Stomach smooth muscle (tissue), 2 donors: ENCODE measurements around the gene CPA4.

Experiments
- H3K27ac ChIP-seq: one replicate; pipeline ENCODE4 v1.7.0; 2013; ENCODE audit warnings: mild to moderate bottlenecking, low read length, inconsistent platforms
- H3K27me3 ChIP-seq, 2 donors: one replicate each; pipeline ENCODE4 v1.7.0; 2013; ENCODE audit warnings: low read length in 2 of 2; ENCODE audit not compliant: insufficient read depth in 2 of 2, control insufficient read depth in 1 of 2
- H3K36me3 ChIP-seq, 2 donors: one replicate each; pipeline ENCODE4 v1.7.0; 2013; ENCODE audit warnings: low read length in 2 of 2; ENCODE audit not compliant: control insufficient read depth in 2 of 2, insufficient read depth in 2 of 2
- H3K4me1 ChIP-seq: one replicate; pipeline ENCODE4 v1.7.0; 2013; ENCODE audit warnings: low read length; ENCODE audit not compliant: control insufficient read depth, insufficient read depth
- H3K4me3 ChIP-seq, 2 donors: one replicate each; pipeline ENCODE4 v1.7.0; 2013; ENCODE audit warnings: low read length in 2 of 2
- H3K9ac ChIP-seq, 2 donors: one replicate each; pipeline ENCODE4 v1.7.0; 2013; ENCODE audit warnings: low read length in 2 of 2, mild to moderate bottlenecking in 1 of 2
- H3K9me3 ChIP-seq, 2 donors: one replicate each; pipeline ENCODE4 v1.7.0; 2013; ENCODE audit warnings: low read length in 2 of 2; ENCODE audit not compliant: control insufficient read depth in 2 of 2
- donor health status: healthy.
- donor health status: Pancreatic carcinoma.

CPA4 gene

DNA sequence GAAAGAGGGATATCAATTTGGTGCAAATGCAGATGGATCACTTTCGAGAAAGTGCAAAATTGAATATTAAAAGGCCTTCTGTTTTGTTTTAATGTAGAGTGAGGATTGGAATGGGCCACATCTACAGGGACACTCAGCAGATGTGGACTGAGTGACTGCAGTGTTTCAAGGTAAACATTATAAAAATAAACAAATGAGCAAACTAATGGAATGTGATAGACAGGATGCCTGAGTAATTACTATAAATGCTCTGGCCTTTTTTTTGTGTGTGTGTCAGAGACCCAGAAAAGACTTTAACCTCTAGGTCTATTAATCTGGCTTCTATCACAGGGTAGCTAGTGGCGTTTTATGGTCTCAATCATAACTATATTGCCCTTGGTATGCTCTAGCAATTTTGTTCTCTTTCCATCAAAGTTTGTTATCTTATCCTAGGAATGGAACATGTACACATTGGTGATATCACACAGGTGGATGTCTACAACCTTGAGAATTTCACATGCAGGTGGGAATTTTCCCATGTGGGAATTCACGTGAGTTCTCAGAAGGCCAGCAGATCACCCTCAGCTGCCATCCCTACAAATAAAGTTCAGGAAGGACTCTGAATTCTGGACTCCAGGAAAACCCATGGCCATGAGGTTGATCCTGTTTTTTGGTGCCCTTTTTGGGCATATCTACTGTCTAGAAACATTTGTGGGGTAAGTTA lies 26.6 kb upstream of the CPA4 start, which contains the start of gene CPA2:
Gene CPA2 (plus strand): TSS at position 606 of the 703 bp plus-strand sequence. CDS start 19 bp downstream, at position 625.
- H3K27me3 ChIP-seq: no peaks in the 10 kb centered on the region
- no peaks in the 10 kb centered on the region for H3K4me1 ChIP-seq
- no peaks in the 10 kb centered on the region for H3K36me3 ChIP-seq
- no peaks in the 10 kb centered on the region for H3K9me3 ChIP-seq
- no peak within 1 kb of the TSS for H3K9ac ChIP-seq
- H3K4me3 ChIP-seq: no peak within 1 kb of the TSS
- no peak within 1 kb of the TSS for H3K27ac ChIP-seq

DNA sequence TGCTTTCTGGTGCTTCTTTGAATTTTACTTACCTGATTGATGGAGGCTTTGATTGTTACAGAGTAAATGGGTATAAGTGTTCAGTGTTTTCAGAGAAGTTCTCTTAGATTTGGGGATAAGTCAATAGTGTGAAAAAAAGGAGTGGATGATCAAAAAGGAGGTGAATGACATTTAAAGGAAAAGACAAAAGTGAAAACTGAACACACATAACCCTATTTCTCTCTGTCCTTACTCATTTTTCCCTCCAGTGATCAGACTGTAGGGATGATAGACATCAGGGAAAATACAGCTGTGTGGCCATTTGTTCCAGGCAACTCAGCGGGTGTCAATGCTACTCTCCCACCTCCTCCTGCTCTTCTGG lies 26.0 kb upstream of the CPA4 start:
- Histone ChIP-seq H3K9me3 (no peaks in the 10 kb centered on the region), H3K9ac (no peak overlapping the region), H3K4me1 (no peaks in the 10 kb centered on the region), H3K36me3 (no peaks in the 10 kb centered on the region), H3K27me3 (no peaks in the 10 kb centered on the region), H3K4me3 (no peak overlapping the region), H3K27ac (no peak overlapping the region)

DNA sequence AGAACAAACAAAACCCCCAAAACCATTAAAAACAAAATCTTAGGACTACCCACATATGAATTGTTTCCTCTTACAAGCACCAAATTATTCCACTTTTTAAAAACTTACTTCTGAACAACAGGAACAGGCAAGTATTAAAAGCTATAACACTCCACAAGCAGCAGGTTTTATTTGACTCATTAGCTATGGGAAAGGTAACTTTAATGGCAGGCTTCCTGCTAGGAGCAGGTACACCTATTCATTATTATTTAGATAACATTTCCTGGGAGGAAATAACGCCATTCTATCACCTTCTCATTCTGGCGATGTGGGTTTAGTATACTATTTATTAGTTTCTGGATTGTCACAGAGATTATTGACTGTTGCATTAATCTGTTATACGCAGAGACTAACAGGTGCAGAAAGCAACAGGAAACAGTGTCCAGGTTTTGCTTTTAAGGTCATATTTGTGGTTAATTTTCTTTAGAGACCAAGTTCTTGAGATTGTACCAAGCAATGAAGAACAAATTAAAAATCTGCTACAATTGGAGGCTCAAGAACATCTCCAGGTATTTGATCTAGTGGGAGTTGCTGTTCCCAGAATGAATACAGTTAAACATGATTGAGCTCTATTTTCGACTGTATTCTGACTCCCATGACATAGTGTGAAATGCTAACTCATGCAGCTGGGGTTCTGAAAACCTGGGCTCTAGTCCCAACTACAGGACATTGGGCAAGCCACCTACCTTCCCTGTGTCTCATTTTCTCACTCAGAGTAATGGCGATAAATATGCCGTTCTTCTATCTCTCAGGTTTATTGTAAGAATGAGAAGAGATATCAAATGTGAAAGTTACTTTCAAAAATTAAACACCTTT lies 24.3 kb upstream of the CPA4 start:
- H3K4me3 ChIP-seq: no peak overlapping the region
- no peaks in the 10 kb centered on the region for H3K9me3 ChIP-seq
- H3K27me3 ChIP-seq: no peaks in the 10 kb centered on the region
- no peak overlapping the region for H3K9ac ChIP-seq
- peaks cover 9% of the 10 kb centered on the region for H3K4me1 ChIP-seq
- no peak overlapping the region for H3K27ac ChIP-seq
- no peaks in the 10 kb centered on the region for H3K36me3 ChIP-seq

DNA sequence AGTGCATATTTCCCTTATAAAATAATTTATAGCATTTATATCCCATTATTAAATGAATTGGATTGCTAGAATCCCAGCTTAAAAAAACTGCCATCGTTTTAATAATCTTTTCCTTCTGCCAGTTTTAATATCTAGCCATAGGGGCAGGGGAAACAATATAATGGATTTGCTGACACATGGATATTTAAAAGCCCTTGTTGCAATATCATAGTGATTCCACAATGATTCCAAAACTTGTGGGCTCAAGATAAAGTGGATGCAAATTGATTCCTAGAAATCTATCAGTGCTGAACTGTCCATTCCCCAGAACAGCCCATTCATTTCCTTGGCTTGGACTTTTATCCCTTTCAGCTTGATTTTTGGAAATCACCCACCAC lies 23.7 kb upstream of the CPA4 start:
- Histone ChIP-seq H3K4me3 (no peak overlapping the region), H3K9me3 (no peaks in the 10 kb centered on the region), H3K36me3 (no peaks in the 10 kb centered on the region), H3K27ac (no peak overlapping the region), H3K9ac (no peak overlapping the region), H3K27me3 (no peaks in the 10 kb centered on the region), H3K4me1 (peaks cover 12% of the 10 kb centered on the region)

DNA sequence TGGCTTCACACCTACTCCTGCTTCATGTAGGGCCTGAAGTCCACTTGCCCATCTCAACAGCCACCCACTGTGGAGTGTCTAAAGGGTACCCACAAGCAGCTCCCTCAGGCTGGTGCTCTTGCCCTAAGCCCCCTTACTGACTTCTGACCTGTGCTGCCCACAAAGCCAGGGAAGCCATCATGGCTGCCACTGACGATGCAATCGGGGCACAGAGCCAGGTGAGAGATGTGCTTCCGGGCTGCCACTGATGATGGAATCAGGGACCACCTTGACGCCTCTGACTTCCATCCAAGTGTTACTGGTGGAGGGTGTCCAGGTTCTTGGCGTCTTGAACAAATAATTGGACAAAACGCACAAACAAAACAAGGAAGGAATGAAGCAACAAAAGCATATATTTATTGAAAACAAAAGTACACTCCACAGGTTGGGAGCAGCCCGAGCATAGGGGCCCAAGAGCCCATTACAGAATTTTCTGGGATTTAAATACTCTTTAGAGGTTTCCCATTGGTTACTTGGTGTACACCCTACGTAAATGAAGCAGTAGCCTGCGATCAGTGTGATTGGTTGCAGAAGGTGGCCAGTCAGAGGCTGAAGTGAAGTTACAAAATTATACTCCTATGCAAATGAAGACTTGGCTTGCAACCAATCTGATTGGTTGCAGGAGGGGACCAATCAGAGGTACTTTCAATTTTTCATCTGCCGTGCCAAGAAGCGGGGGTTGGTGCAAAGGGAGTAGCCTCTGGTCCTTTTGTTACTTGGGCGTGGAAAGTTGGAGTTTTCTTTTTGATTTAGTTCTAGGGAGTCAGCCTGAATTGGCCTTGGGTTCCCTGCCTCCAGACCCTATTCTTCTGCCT lies 21.8 kb upstream of the CPA4 start:
- no peak overlapping the region for H3K4me3 ChIP-seq
- H3K9ac ChIP-seq: no peak overlapping the region
- H3K9me3 ChIP-seq: no peaks in the 10 kb centered on the region
- no peak overlapping the region for H3K27ac ChIP-seq
- H3K27me3 ChIP-seq: no peaks in the 10 kb centered on the region
- no peaks in the 10 kb centered on the region for H3K36me3 ChIP-seq
- peaks cover 19% of the 10 kb centered on the region for H3K4me1 ChIP-seq

DNA sequence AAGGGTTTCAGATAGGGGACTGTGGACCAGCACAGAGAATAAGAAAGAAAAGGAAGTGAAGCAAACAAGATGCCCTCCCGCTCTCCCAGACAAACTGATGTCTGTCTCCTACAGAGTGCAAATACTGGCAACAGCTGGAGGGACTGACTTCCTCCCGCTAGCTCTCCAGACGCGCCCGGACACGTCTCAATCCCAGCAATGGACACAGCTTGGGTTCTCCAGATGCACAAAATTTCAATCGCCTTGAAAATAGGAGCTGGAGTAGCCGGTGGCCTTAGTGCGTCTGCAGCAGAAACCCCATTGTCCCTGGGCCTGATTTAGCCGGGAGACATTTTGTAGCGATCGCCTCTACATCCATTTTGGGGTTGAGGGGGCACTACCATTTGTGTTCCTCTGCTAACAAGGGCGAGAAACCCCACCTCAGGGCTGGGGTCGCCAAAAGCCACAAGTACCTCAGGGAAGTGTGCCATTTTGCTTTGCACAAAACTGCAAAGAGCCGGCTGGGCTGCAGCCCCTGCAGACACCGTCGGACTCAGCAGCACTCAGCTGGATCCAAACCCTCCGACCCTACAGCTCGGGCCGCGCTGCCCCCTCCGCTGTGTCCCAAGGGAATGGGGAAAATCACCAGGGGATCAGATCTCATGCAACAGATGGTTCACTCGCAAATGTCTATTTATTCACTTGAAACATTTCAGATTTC lies 20.4 kb upstream of the CPA4 start:
- Histone ChIP-seq H3K9ac (peak overlapping the region; percentile 40 to 60), H3K36me3 (no peaks in the 10 kb centered on the region), H3K27me3 (no peaks in the 10 kb centered on the region), H3K4me3 (peak overlapping the region; percentile 53 to 59), H3K4me1 (peaks cover 19% of the 10 kb centered on the region), H3K9me3 (no peaks in the 10 kb centered on the region), H3K27ac (no peak overlapping the region)

DNA sequence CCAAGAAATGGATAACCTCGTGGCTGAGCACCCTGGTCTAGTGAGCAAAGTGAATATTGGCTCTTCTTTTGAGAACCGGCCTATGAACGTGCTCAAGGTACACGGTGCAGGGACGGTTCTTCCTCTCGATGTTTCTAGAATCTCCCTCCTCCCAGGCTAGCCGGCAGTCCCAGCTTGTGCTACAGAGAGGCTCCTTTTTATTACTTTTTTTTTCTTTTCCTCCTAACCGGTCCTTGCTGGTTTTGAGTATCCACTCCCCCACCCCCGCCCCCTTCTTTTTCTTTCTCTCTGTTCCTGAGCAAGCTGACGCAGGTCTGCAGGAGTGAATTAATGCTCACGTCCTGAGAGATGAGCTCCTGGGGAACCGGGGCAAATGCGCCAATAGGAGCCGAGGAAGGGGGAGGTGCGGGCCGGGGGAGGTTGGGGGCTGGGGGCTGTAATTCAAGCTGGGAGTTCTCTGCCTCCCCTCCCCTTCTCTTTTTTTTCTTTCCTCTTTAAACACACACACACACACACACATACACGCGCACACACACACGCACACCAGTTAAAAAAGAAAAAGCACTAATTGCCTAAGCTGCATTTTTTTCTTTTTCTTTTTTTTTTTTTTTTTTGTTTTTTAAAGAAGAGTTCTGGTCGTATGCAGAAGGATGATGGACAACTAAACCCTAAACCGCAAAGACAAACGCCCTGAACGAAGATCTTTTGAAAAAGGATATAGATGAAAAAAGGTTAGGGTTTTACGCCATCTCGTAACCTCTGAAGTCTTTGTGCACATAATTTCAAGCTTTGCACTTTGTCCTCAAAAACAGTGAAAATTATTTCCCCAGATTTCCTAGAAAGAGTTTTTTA lies 19.7 kb upstream of the CPA4 start:
- H3K9ac ChIP-seq: peak overlapping the region; percentile 40 to 60
- H3K36me3 ChIP-seq: no peaks in the 10 kb centered on the region
- H3K4me3 ChIP-seq: peak overlapping the region; percentile 53 to 59
- H3K4me1 ChIP-seq: peaks cover 22% of the 10 kb centered on the region
- no peaks in the 10 kb centered on the region for H3K9me3 ChIP-seq
- peak overlapping the region; percentile 46 for H3K27ac ChIP-seq
- no peaks in the 10 kb centered on the region for H3K27me3 ChIP-seq

DNA sequence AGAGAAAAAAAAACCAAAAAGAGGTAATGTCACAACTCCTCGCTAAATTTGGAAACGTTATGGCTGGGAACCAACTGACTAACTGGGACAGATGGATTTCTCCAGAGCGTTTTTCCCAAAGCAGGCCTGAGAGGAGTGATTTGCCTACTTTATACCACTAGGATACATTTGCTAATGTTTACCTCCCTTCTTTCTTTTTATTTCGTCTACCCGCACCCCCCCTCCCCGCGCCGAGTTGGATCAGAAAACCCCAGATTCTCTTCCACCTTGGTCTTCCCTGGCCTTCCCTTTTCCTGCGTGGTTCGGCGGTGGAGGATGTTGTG lies 19.1 kb upstream of the CPA4 start:
- Histone ChIP-seq H3K27ac (peak overlapping the region; percentile 46), H3K36me3 (no peaks in the 10 kb centered on the region)

DNA sequence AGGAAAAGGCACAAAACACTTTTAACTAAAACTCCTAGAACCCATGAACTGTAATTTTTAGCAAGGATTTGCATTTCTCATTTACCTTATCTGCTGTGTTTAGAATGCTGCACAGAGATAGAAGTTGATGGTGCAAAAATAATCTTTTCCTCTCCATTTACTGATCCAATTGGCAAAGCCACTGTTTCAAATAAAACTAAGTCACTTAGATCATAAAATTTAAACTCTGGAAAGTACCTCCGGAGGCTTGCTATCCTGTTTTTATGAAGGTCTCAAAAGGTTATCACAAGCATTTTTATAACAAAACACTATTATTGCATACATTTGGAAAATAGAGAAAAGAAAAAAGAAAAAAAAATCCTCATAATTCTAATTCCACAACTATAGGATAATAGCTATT lies 18.7 kb upstream of the CPA4 start:
- H3K9ac ChIP-seq: peak overlapping the region in 1 of 2 donors; percentile 22
- peak overlapping the region in 1 of 2 donors; percentile 59 for H3K4me3 ChIP-seq
- H3K4me1 ChIP-seq: peaks cover 22% of the 10 kb centered on the region
- H3K36me3 ChIP-seq: no peaks in the 10 kb centered on the region
- H3K27me3 ChIP-seq: no peaks in the 10 kb centered on the region
- H3K27ac ChIP-seq: peak overlapping the region; percentile 46
- no peaks in the 10 kb centered on the region for H3K9me3 ChIP-seq

More for the DNA sequence above, 19.1 kb upstream of the CPA4 start:
- Histone ChIP-seq H3K9ac (peak overlapping the region; percentile 7 to 22), H3K27me3 (no peaks in the 10 kb centered on the region), H3K4me1 (peaks cover 22% of the 10 kb centered on the region), H3K9me3 (no peaks in the 10 kb centered on the region), H3K4me3 (peak overlapping the region; percentile 20 to 59)
